AG04450 (cell line): Measurements from ENCODE around the gene ZNF883. TPM values are rescaled to one million over a fixed set of nuclear protein-coding genes. Genes with fewer than 3 reads are reported as not detected.
A peak's percentile ranks its signal among the peaks of the same experiment; 100 is the strongest.

Experiments
- CTCF ChIA-PET: fragments of 300-600, 350-600 bp; formaldehyde crosslinking; extraction: SDS; loops from one replicate; lab custom pipeline; 2022; ENCODE audit warnings: antibody characterized with exemption, inconsistent platforms; lab: Charles Lee
- POLR2A ChIA-PET: fragments of 350-600 bp; formaldehyde crosslinking; extraction: SDS; loops from one replicate; lab custom pipeline; 2021; ENCODE audit warnings: antibody characterized with exemption, inconsistent platforms; lab: Yijun Ruan, JAX
- DNase-seq: peaks from one replicate; pipeline ENCODE4 v3.0.0-alpha.2; 2011; ENCODE audit warnings: low read depth, low spot score
- H3K27ac ChIP-seq: one replicate; pipeline ENCODE4 v1.5.1; 2012; ENCODE audit warnings: low read depth, low read length, control low read depth
- H3K27me3 ChIP-seq: one replicate; pipeline ENCODE4 v1.6.0; 2012; ENCODE audit warnings: low read length; ENCODE audit not compliant: control insufficient read depth, insufficient read depth
- H3K4me3 ChIP-seq: 2 replicates; pipeline ENCODE4 v1.5.1; 2011; ENCODE audit warnings: mild to moderate bottlenecking, low read depth, low read length, control low read depth
- H3K9me3 ChIP-seq: 2 replicates; pipeline ENCODE4 v1.5.1; 2012; ENCODE audit warnings: low read length; ENCODE audit not compliant: control insufficient read depth, insufficient read depth
- polyA plus RNA-seq: library from polyadenylated mRNA; depleted of rRNA; stranded (reverse); fragments of >200 nt; gene quantifications from 2 replicates; pipeline ENCODE4 v1.2.3, GENCODE V29; 2011
- TF ChIP-seq, protein P1 (sequence below): IDR thresholded peaks from 2 replicates; pipeline ENCODE4 v1.5.1; 2011; ENCODE audit warnings: low read depth, low read length, control low read depth, inconsistent platforms

ZNF883 gene
- polyA plus RNA-seq, 1 experiment, result 1.5 TPM

DNA sequence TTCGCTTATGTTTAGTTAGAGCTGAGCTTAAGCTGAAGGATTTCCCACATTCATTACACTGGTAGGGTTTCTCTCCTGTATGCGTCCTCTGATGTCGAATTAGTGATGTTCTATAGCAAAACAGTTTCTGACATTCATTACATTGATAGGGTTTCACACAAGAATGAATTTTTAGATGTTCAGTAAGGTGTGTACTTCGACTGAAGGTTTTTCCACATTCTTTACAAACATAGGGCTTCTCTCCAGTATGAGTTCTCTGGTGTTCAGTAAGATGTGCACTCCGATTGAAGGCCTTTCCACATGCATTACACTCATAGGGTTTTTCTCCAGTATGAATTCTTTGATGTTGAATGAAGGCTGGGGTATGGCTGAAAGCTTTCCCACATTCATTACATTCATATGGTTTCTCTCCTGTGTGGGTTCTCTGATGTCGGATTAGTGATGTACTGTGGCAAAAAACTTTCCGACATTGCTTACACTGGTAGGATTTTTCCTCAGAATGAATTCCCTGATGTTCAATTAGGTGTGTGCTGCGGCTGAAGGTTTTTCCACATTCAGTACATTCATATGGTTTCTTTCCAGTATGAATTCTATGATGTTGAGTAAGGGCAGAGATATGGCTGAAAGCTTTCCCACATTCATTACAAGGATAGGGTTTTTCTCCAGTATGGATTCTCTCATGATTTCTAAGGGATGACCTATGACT, 14.6 kb downstream of the ZNF883 start:
- TF ChIP-seq, protein P1, sequence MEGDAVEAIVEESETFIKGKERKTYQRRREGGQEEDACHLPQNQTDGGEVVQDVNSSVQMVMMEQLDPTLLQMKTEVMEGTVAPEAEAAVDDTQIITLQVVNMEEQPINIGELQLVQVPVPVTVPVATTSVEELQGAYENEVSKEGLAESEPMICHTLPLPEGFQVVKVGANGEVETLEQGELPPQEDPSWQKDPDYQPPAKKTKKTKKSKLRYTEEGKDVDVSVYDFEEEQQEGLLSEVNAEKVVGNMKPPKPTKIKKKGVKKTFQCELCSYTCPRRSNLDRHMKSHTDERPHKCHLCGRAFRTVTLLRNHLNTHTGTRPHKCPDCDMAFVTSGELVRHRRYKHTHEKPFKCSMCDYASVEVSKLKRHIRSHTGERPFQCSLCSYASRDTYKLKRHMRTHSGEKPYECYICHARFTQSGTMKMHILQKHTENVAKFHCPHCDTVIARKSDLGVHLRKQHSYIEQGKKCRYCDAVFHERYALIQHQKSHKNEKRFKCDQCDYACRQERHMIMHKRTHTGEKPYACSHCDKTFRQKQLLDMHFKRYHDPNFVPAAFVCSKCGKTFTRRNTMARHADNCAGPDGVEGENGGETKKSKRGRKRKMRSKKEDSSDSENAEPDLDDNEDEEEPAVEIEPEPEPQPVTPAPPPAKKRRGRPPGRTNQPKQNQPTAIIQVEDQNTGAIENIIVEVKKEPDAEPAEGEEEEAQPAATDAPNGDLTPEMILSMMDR, result no peak
- ChIA-PET POLR2A (no interaction called here), CTCF (no interaction called here)
- Histone ChIP-seq H3K27me3 (no peaks in the 10 kb centered on the region), H3K9me3 (peaks cover 27% of the 10 kb centered on the region), H3K27ac (no peak overlapping the region), H3K4me3 (no peak overlapping the region)
- no peak for DNase-seq

DNA sequence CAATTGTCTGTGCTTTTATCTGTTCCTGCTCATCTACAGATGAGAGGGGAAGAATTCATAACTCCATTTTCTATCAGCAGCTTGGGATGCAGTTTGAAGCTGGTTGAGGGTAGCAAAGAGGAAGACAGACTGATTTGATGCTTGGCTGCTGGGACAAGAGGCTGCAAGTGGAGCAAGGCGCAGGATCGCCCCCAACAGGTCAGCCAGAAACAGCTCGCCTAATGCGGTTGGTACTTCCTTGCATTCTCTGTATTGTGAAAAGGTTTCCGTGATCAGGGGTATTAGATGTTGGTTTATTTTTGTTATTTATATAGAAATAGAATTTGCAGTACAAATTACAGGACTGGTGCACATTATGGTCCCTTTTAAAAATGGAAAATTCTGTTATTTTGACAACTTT, 40.6 kb downstream of the ZNF883 start:
- TF ChIP-seq, protein P1, result peak; percentile 19; the same call in 1 of the 2 replicates
- Histone ChIP-seq H3K9me3 (no peaks in the 10 kb centered on the region), H3K4me3 (no peak overlapping the region), H3K27me3 (peaks cover 3% of the 10 kb centered on the region), H3K27ac (no peak overlapping the region)
- ChIA-PET CTCF (interaction anchor here (0.6 kb wide), 1 partner anchor 277 kb away, joined by 5 read pairs; no protein-coding TSS in a partner anchor), POLR2A (no interaction called here)
- DNase-seq, result no peak

DNA sequence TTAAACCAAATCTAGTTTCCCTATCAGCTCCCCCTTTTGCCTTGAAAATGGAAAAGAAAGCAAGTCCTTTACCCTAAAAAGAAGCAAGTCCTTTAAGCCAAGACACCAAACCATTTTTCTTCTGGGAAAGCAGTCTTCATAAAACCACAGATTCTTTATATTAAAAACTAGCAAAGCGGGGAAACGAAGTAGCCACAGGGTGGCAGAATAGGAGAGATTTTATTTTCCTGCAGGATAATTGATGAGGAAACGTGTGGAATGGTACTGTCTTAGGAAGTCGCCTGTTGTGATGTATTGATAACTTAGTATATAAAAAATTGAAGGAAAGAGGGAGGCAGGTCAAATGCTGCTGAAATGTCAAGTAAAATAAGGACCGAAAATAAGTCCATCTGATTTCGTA, 41.1 kb downstream of the ZNF883 start:
- Histone ChIP-seq H3K27ac (no peak overlapping the region), H3K9me3 (no peaks in the 10 kb centered on the region), H3K4me3 (no peak overlapping the region), H3K27me3 (peaks cover 3% of the 10 kb centered on the region)
- ChIA-PET POLR2A (no interaction called here), CTCF (no interaction called here)
- TF ChIP-seq, protein P1, result 0 out of 2 replicates have a peak, but pooled peaks have one; percentile 8
- DNase-seq, result no peak

DNA sequence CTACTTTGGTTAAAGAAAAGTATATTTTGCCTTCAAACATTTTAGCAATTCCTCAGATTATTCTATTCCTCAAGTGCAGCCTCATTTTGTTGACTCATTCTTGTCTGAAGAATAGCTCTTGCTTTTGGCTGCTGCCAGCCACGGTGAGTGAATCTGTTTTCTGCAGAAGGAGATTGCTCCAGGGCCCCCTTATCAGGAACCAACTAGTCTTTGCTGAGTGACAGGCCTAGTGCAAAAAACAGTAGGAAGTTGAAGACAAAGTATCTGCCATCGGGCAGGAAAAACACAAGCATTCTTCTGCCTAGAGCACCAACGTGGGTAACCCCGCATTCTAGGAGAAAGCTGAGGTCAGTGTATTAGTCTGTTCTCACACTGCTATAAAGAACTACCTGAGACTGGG, 42.3 kb downstream of the ZNF883 start:
- peaks cover 3% of the 10 kb centered on the region for H3K27me3 ChIP-seq
- no peak for DNase-seq
- no peak overlapping the region for H3K4me3 ChIP-seq
- ChIA-PET POLR2A (no interaction called here), CTCF (no interaction called here)
- TF ChIP-seq, protein P1, result no peak
- H3K27ac ChIP-seq, result no peak overlapping the region
- no peaks in the 10 kb centered on the region for H3K9me3 ChIP-seq

DNA sequence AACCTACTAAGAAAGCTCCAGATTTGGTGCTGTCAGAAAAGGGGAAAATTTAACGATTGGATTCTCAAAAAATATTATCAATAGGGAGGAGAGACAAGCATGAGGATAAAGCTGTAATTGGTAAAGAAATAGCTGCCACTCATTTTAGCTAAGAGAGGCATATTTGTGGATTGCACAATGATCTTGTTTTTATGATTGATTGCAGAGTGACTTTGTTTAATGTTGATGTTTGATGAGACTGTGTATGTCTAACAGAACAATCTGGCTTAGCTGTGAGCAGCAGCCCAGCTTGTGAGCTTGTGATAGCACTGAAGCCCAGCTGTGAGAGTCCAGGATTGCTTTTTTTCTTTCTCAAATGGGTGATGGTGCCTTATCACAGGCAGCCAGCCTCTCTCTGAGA, 56.4 kb downstream of the ZNF883 start:
- DNase-seq, result no peak
- Histone ChIP-seq H3K4me3 (no peak overlapping the region), H3K27ac (no peak overlapping the region), H3K9me3 (no peaks in the 10 kb centered on the region), H3K27me3 (peaks cover 5% of the 10 kb centered on the region)
- ChIA-PET POLR2A (no interaction called here), CTCF (no interaction called here)
- TF ChIP-seq, protein P1, result no peak
